ENCODE data around the gene ABCA3. TPM values are rescaled to one million over a fixed set of nuclear protein-coding genes. Genes with fewer than 3 reads are reported as not detected.

The ABCA3 gene
- total RNA-seq, 2 experiments from 2014 or later = 6.9 to 7.4 TPM

GRCh38 chr16:2285731-2286191, 54.8 kb downstream of the ABCA3 start:
- POLR2A ChIA-PET = no interaction called here
- CTCF ChIA-PET = no interaction called here

GRCh38 chr16:2284797-2285576, 55.5 kb downstream of the ABCA3 start:
- ChIA-PET POLR2A (no interaction called here), CTCF (no interaction called here)

GRCh38 chr16:2284001-2284770, 56.3 kb downstream of the ABCA3 start:
- POLR2A ChIA-PET = no interaction called here
- CTCF ChIA-PET = no interaction called here

GRCh38 chr16:2282866-2283555, 57.5 kb downstream of the ABCA3 start:
- POLR2A ChIA-PET = no interaction called here
- CTCF ChIA-PET = no interaction called here

GRCh38 chr16:2282262-2282661, 58.3 kb downstream of the ABCA3 start:
- POLR2A ChIA-PET = interaction anchor here (0.7 kb wide), 1 partner anchor 31 kb away, joined by 5 read pairs; the partner anchor contains the start of gene ECI1
- CTCF ChIA-PET = no interaction called here

GRCh38 chr16:2280981-2281542, 59.5 kb downstream of the ABCA3 start:
- POLR2A ChIA-PET = no interaction called here
- CTCF ChIA-PET = no interaction called here

GRCh38 chr16:2280461-2280860, 60.1 kb downstream of the ABCA3 start:
- ChIA-PET POLR2A (no interaction called here), CTCF (no interaction called here)

GRCh38 chr16:2278956-2279800, 61.4 kb downstream of the ABCA3 start:
- ChIA-PET POLR2A (interaction anchor here (0.7 kb wide), 2 partner anchors 9 to 150 kb away, joined by 3 read pairs; no protein-coding TSS in a partner anchor), CTCF (no interaction called here)

GRCh38 chr16:2278272-2278608, 62.3 kb downstream of the ABCA3 start:
- ChIA-PET POLR2A (no interaction called here), CTCF (no interaction called here)

- ChIA-PET CTCF (no interaction called here), POLR2A (no interaction called here)
Observed at GRCh38 chr16:2277466-2278271, 62.9 kb downstream of the ABCA3 start.

- CTCF ChIA-PET = interaction anchor here (0.5 kb wide), 1 partner anchor 471 kb away, joined by 3 read pairs; no protein-coding TSS in a partner anchor
- POLR2A ChIA-PET = no interaction called here
Observed at GRCh38 chr16:2276368-2277195, 63.9 kb downstream of the ABCA3 start.

- ChIA-PET CTCF (interaction anchor here (0.5 kb wide), 1 partner anchor 472 kb away, joined by 3 read pairs; no protein-coding TSS in a partner anchor), POLR2A (no interaction called here)
Observed at GRCh38 chr16:2275476-2276367, 64.8 kb downstream of the ABCA3 start.

GRCh38 chr16:2273931-2274330, 66.6 kb downstream of the ABCA3 start:
- ChIA-PET POLR2A (no interaction called here), CTCF (no interaction called here)

GRCh38 chr16:2273484-2273883, 67.0 kb downstream of the ABCA3 start:
- POLR2A ChIA-PET = interaction anchor here (0.6 kb wide), 1 partner anchor 12 kb away, joined by 5 read pairs; no protein-coding TSS in a partner anchor
- CTCF ChIA-PET = no interaction called here

GRCh38 chr16:2271848-2272461, 68.6 kb downstream of the ABCA3 start:
- POLR2A ChIA-PET = no interaction called here
- CTCF ChIA-PET = no interaction called here

Data from activated CD8-positive, alpha-beta memory T cell treated with anti-CD3 and anti-CD28 coated beads for 36 hours (primary cell).